NCI-H1092 treated with DMSO at 0.1 percent for 48 hours (cell line): Measurements from ENCODE around the gene RFC1.
"Not testable (repeated sequence)": the region's sequence is repeated elsewhere in the genome, so short reads cannot be mapped to it uniquely, and the experiment has no call there.

ENCODE experiments used
- DNase-seq: peaks from one replicate; lab custom pipeline; 2025; lab: John Stamatoyannopoulos, UW

RFC1 gene

DNA sequence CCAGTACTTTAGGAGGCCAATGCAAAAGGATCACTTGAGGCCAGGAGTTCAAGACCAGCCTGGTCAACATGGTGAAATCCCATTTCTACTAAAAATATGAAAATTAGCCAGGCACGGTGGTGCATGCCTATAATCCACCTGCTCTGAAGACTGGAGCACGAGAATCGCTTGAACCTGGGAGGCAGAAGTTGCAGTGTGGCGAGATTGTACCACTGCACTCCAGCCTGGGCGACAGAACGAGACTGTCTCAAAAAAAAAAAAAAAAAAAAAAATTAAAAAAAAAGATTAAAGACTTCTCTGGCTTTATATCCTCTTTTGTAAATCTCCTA, 13.0 kb downstream of the RFC1 start:
- not testable (repeated sequence) for DNase-seq

DNA sequence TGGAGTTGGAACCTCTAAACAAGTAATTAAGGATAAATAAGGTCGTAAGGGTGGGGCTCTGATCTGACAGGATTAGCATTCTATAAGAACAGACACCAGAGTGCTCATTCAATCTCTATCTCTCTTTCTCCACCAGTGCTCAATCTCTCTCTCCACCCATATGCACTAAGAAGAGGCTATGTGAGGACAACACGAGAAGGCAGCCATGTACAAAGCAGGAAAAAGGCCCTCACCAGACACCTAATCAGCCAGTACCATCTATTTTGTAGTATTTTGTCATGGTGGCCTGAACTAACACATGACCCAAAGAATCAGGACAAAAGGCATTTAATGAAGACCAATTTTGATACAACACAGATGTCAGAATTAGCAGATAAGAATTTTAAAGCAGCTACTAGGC, 16.8 kb downstream of the RFC1 start:
- DNase-seq: no peak

DNA sequence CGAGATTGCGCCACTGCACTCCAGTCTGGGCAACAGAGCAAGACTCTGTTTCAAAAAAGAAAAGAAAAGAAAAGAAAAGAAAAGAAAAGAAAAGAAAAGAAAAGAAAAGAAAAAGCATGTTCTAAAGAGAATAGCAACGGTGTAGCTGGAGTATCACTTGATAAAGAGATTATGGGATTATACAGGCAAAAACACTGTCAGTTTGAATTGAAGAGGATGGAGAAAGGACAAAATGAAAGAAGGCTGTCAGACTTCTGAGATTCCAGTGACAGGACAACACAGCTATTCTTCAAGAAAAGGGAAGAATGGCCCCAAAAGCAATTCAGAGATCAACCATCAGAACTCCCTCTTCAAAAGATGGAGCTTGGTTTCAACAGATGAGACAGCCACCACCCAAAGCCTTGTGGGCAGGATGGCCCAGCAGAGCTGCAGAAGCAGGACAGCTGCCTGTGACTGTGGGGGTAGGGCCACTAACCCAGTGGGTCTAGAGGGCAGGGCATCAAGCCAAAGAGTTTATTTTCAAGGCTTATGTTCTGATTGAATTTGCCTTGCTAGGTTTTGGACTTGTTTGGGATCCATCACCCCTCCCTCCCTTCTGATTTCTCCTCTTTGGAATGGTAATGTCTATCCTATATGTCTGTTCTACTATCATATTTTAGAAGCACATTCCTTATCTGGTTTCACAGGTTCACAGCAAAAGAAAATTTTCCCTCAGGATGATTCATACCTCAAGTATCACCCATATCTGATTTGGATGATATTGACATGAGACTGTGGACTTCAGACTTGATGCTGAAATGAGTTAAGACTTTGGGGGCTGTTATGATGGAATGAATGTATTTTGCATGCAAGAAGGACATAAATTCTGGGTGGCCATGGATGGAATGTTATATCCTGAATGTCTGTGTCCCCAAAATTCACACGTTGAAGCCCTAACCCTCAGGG, 17.5 kb downstream of the RFC1 start:
- DNase-seq: no peak

DNA sequence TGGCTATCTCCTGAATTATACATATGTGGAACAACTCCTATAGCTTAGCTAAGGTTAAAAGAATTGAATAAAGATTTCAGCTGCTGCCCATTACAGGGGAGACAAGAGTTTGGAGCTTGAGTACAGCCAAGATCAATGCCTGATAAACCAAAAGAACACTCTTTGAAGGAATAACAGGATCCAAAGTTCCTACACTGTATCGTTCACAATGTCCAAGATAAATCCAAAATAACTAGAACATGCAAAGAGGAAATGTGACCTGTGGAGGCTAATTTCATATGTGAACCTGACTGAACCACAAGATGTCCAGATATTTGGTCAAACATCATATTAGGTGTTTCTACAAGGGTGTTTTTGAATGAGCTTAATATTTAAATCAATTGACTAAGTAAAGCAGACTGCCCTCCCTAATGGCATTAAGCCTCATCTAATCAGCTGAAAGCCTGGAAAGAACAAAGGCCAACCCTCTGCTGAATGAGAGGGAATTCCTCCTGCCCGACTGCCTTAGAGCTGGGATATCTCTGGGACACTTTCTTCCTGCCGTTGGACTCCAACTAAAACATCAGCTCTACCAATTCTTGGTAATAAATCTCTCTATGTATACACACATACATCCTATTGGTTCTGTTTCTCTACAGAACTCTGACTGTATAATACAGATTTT, 19.2 kb downstream of the RFC1 start:
- no peak for DNase-seq

DNA sequence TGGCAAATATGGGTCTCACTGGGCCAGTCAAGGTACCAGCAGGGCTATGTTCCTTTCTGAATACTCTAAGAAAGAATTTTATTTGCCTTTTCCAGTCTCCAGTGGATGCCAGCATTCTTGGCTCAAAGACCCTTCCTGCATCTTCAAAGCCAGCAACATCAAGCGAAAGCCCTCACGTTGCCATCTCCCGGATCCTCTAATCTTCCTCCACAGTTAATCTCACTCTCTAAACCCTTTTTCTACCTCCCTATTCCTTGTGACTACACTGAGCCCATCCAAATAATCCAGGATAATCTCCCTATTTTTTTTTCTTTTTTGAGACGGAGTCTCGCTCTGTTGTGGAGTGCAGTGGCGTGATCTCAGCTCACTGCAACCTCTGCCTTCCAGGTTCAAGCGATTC, 23.4 kb downstream of the RFC1 start:
- DNase-seq: no peak

DNA sequence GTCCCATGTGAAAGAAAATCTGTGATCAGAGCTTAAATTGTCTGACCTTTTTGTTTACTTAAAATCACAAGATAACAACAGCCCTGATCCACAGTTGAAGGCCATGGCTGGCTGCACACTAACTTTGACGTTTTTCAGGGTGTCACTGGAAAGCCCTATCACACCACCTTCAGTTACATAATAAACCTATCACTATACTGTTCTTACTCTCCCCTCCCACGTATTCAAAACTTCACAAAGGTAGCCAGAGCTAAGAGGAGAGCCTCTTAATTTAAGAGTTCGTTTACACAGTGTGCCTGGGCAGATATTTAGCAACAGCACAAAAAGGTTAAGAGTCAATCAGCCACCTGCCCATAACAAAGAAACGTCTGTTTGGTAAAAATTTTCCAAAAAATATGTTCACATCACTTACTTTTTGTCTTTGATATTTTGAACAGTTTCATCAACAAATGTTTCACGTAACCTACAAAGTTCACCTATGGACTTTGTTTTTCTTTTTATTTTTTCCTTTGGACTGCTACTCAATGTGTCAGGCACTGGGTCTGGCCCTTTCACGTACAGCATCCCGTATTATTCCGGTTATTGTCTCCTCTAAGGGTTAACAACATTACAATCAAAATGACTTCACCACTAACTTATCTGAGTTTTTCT, 25.0 kb downstream of the RFC1 start:
- DNase-seq: peak; percentile 19

DNA sequence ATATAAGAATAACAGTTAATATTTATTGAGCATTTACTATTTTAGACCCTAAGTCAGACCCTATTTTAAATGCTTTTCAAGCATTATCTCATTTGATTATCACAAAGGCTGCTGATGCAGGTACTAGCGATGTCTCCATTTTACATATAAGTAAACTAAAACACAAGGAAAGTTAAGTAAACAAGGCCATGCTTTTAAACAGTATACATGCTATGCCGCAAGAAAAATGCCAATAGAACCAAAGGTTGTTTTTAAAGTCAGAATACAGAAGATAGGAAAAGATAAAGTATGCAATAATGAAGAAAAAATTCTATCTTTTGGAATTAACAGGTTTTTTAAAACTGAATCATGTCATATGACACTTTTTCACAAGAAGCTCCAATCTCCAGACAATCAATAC, 26.2 kb downstream of the RFC1 start:
- DNase-seq: no peak

DNA sequence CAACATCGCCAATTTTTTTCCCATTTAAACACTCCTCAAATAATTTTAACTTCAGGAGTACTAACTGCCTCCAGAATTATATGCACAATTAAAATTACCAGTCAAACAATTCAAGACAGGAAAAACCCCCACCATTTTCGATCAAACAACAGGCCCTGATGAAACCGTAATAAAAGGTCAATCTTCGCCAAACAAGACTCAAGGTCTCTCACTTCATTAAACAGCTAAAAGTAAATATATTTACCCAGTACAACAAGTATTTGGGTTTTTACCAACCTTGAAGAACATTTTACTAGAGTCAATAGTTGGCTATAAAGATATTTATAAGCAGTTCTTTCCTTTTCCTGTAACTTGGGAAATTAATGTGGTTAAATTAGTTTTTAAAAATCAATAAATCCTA, 28.3 kb downstream of the RFC1 start:
- DNase-seq: no peak

DNA sequence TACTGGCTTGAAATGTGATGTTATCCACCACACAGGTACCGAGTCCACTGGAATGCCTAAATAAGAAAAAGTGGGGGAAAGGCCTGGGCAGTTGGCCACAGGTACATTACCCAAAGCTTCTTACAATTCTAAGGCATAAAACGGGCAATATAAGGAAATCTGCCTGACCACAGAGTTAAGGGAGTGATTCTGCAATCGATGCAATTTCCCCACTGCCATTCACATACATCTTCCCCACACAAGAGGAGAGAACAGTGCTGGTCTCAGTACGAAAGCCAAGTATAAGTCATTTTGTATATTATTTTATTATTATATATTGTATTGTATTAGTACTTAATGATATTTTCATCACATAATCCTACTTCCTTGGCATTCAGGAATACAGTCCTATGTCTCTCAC, 30.6 kb downstream of the RFC1 start:
- no peak for DNase-seq

DNA sequence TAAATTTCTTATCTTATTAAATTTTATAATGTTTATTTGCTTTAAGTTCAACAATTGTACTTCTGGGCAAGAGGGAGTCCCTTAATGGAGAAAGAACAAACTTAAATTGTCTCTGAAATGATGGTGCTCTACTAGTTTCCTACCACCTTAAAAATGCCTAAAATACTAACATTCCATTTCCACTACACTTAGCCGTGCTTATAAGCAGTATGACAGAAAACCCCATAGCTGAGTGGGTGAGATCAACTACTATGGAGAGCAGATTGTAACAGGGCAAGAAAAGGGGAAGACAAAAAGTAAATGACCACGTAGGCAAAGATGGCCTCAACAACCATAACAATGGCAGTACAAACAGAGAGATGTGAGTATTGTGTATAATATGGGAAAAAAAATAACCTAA, 35.0 kb downstream of the RFC1 start:
- no peak for DNase-seq

DNA sequence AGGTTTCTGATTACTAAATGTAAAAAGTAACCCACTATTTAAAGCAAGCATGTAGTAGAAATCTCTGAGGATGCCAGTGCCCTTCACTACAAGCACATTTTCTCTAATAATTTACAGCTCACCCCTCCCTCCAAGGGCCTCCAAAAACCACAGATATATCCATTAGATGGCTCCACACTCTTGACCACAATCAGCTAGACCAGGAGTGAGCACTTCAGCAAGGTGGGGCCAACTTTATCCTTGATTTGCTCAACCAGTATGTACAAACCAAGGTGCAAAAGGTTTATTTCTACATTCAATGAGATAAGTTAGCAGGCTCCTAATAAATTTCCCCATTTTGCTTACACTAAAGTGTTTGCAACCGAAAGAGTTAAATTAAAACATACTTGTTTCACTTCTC, 35.8 kb downstream of the RFC1 start:
- no peak for DNase-seq

DNA sequence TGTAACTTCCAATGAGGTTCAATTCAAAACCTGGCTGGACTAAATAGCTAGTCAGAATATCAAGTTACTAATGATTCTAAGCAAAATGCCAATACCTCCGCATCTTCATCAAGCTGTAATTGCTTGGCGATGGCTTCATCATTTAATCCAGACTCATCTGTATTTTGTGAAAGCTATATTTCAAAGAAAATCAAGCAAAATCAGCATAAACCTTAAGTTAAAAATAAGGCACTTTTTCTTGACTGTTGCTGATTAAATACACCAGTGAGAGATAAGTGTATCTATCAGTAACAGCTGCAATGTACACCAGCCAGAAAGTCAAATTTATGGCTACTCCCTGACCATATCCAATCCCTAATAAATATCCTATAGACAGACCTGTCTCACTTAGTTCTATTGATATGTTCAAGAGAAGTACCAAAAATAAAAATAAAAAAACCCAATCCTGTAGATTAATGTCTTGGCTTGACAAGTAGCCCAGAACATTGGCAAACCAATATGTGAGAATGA, 39.6 kb downstream of the RFC1 start:
- no peak for DNase-seq

DNA sequence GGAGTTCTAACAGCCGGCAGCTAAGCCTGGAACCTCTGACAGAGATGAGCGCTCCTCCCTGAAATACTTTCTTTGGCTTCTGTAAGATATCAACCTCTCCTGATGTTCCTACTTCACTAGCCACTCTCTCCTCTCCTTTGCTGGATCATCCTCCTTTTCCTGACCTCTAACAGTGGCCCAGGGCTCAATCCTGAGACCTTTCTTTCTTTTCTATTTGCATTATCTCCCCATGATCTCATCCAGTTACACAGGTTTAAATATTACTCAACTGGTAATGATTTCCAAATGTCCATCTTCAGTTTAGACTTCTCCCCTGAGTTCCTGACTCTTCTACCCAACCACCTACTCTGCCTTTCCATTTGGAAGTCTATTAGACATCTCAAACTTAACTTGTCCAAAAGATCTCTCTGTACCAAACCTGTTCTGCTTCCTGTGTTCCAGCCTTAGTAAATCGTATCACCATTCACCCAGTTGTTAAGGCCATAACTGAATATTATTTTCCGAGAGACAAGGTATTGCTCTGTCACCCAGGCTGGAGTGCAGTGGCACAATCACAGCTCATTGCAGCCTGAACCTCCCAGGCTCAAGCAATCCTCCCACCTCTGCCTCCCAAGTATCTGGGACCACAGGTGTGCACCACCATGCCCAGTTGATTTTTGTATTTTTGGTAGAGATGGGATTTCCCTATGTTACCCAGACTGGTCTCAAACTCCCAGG, 41.1 kb downstream of the RFC1 start:
- DNase-seq: no peak

DNA sequence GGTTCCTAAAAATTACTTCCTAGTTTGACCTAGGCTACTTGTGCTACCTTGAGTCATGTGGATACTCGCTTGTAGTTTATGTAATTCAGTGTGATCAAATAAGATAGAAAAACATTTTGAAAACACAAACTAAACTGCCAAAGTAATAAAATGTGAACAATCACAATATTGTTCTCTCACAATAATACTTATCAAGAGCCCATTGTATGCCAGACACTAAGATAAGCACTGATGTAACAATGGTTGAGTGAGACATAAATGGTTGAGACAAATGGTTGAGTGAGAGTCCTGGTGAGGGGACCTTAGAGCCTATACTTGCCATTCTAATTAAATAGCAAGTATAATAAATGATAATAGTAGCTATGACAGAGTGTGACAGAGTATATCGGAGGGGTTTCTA, 41.7 kb downstream of the RFC1 start:
- no peak for DNase-seq

DNA sequence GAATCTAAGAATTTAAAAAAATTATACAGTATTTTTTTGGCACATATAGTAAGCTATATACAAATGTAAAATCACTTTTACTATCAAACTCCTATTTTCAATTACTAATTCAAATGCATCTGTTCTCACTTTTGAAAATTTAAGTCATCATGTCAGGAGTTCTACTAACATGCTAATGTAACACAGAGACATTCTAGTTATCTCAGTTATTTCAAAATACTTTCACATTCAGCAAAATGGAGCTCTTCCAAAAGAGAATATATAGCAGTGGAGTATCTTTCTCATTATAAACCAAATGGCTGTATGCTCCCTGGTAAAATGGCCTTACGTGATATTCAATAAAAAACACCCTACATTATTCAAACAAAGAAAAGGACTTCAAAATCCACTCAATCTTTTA, 42.3 kb downstream of the RFC1 start:
- DNase-seq: no peak

DNA sequence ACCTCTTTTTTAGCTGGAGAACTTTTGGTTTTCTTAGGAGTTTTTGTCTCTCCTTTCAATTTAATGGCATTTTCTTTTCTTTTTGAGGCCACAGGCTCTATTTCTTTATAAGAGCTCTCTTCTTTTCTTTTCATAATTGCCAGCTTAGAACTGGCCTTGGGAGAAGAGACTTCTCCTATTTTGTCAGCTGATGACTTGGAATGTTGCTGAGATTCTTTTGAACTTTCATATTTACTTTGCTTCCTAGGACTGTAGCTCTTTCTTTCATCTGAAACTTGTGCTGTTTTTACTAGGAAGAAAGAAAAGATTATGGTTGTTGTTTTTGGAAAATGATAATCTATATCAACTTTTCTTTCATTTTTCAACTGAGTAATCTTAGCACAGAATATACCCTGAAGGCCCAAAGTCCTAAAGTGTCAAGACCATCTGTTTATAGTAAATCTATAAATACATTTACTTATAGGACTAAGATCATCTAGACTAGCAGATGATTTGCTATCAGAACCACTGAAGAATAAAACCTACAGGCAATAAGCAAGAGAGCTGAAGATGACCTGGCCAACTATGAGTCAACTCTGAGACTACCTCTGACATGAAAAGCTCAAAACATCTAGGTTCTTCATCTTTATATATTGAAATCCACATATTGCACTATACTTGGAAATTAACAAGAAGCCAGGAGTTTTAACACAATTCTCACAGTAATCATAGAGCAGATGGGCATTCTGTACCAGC, 45.6 kb downstream of the RFC1 start:
- DNase-seq: no peak

DNA sequence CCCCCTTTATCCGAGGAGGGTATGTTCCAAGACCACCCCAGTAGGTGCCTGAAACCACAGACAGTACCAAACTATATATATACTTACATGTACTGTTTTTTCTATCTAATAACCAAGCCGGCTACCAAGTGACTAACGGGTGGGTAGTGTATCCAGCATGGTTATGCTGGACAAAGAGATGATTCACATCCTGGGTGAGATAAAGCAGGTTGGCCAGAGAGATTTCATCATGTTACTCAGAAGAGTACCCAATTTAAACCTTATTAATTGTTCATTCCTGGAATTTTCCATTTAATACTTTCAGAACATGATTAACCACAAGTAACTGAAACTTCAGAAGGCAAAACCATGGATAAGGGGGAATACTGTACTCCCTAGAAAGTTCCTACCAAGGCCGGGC, 46.5 kb downstream of the RFC1 start:
- DNase-seq: no peak

DNA sequence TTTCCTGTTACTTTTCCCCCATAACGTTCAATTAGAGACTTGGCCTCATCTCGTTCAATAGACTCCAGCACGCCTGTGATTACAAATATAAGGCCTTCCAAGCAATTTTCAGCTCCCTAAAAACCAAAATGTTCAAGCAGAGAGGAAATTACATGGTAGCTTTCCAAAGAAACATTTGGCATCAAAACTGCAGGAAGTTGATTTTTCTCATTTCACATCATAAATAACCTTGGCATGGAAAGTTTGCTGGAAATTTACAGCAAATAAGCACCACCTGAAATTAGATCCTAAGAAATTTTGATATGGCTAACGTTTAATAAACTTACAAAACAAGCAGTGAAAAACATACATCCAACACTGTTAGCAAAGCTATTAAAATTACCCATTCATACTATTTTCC, 53.3 kb downstream of the RFC1 start:
- DNase-seq: no peak

DNA sequence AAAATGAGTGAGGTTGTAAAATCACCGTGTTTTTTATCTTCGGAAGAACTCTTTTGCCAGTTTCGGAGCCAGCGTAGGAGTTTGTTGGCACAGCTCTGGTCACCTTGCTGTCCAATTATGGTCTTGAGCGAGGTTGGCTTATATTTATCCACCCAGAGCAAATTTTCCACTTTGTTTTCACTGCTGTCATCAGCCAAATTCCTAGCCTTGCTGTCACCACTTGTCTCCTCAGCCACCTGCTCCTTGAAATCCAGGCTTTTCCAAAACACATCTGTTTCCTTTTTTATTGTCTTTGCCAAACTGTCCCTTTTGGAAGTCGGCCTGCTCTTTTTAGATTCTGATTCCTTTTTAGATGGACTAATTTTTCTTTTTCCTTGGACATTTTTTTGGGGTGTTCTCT, 57.6 kb downstream of the RFC1 start:
- DNase-seq: peak; percentile 67

DNA sequence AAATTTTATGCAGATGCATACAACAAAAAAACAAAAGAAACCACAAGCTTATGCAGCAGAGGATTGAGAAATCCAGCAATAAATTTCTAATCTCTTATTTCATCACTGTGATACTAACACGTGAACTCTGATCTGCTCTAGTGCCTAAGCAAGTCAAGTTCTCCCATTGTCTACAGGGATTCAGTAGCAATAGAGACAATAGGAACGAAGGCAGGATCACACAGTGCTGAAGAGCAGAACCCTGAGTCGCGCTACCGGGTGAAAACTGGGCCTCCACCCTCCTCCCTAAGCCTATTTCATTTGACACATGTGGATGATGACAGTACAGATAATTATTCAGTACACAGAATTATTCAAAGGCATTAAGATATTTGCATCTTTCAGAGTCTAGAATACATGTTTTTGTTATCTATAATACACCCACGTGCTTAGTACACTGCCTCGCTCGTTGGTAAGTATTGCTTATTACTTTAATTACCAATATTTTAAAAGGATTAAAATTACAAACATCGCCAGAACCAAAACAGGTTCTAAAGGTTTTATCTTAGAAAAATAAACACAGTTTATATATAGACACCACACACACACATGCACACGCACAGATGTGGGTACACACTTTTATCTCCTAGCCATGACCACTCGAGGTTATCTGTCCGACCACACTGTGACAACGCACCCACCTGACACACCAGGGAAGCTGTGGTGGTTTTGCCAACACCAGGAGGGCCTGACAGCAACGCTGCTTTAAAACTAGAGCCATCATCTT, 60.1 kb downstream of the RFC1 start:
- DNase-seq: no peak

DNA sequence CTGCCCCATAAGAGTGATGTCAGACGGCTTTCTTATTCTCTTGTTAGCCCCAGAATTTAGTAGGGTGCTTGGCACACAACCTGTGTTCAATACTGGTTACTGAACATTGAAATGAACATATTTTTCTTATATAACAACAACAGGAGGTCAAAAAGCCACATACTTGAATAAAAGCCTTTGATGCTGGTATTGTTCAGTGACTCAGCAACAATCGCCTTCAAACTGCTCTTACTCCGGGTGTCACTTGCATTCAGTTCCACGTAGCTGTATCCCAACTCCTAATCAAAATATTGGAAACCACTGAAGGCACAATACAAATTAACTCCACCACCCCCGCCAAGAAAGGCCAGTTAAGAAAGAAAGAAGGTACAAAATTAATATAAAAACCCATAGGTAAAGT, 61.5 kb downstream of the RFC1 start:
- no peak for DNase-seq
